HL-60 (cell line): Measurements from ENCODE around the gene GAL3ST2.

Source experiments
- GABPA ChIP-seq: IDR thresholded peaks from 2 replicates; pipeline ENCODE4 v1.6.1; 2012; ENCODE audit warnings: low read depth
- POLR2AphosphoS5 ChIP-seq: IDR thresholded peaks from 2 replicates; pipeline ENCODE4 v1.6.1; 2012; ENCODE audit warnings: low read depth
- TF ChIP-seq, protein P1 (sequence below): IDR thresholded peaks from one replicate; pipeline ENCODE4 v1.5.1; 2011; ENCODE audit warnings: low read length, control low read depth, inconsistent platforms; ENCODE audit not compliant: insufficient read depth

DNA sequence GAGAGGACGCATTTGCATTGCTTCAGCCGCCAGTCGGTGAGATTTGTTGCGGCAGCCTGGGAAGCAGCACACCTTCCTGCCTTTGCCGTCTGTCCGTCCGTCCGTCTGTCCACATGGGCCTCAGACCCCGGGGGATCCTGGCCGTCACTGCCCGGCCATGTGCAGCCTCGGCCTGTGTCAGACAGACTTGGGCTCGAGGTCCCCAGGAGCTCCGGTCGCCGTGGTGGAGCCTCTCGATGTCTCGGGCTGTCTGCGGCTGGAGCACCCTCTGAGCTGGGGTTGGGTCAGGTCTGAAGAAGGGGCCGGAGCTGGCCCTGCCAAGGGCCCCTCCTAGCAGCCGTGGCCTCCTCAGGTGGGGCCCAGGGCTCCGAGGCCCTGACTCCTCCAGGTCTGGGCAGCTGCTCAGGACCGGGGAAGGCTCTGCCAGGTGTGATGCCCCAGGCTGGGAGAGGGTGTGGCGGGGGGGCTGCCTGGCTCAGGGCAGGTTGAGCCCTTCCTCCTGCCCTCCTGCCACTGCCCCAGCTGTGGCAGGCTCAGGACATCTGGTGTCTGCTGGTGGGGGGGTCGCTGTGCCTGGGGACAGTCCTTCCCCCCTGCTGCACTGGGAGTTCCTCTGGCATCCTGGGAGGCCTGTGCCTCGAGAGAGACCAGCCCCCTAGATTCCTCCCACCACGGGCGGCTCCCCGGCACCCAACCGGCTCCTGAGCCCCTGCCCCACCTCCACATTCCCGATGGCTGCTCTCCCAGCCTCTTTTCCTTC, 44.2 kb downstream of the GAL3ST2 start:
- TF ChIP-seq, protein P1, sequence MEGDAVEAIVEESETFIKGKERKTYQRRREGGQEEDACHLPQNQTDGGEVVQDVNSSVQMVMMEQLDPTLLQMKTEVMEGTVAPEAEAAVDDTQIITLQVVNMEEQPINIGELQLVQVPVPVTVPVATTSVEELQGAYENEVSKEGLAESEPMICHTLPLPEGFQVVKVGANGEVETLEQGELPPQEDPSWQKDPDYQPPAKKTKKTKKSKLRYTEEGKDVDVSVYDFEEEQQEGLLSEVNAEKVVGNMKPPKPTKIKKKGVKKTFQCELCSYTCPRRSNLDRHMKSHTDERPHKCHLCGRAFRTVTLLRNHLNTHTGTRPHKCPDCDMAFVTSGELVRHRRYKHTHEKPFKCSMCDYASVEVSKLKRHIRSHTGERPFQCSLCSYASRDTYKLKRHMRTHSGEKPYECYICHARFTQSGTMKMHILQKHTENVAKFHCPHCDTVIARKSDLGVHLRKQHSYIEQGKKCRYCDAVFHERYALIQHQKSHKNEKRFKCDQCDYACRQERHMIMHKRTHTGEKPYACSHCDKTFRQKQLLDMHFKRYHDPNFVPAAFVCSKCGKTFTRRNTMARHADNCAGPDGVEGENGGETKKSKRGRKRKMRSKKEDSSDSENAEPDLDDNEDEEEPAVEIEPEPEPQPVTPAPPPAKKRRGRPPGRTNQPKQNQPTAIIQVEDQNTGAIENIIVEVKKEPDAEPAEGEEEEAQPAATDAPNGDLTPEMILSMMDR: no peak
- TF ChIP-seq GABPA: no peak
- TF ChIP-seq POLR2AphosphoS5: no peak
